Lung (tissue), 12 donors: ENCODE data around the gene CDH13. TPM values are rescaled to one million over a fixed set of nuclear protein-coding genes. Genes with fewer than 3 reads are reported as not detected.

ENCODE experiments used
- ATAC-seq: fragments of 200-7000 bp; cut with Tn5 transposase; one replicate; pipeline ENCODE4 v1.9.1; 2020; ENCODE audit warnings: moderate number of reproducible peaks; ENCODE audit not compliant: insufficient read depth, low FRiP score
- DNase-seq, 3 donors: peaks; one replicate each; pipeline ENCODE4 v3.0.0-alpha.2; 2013 to 2017
- H3K27ac ChIP-seq, 2 donors: one replicate each; pipeline ENCODE4 v1.5.1; 2013; ENCODE audit warnings: mild to moderate bottlenecking in 2 of 2, moderate library complexity in 2 of 2, control low read depth in 1 of 2, inconsistent platforms in 1 of 2, low read depth in 1 of 2, low read length in 1 of 2
- H3K27me3 ChIP-seq, 3 donors: one replicate each; pipeline ENCODE4 v1.5.1; 2013; ENCODE audit warnings: low read length in 2 of 3; ENCODE audit not compliant: control insufficient read depth in 3 of 3, insufficient read depth in 3 of 3
- H3K36me3 ChIP-seq, 4 donors: one replicate each; pipeline ENCODE4 v1.5.1; 2013; ENCODE audit warnings: low read length in 4 of 4, mild to moderate bottlenecking in 1 of 4, moderate library complexity in 1 of 4; ENCODE audit not compliant: control insufficient read depth in 4 of 4, insufficient read depth in 4 of 4
- H3K4me1 ChIP-seq, 5 donors: one replicate each; pipeline ENCODE4 v1.5.1; 2013; ENCODE audit warnings: low read length in 5 of 5, mild to moderate bottlenecking in 2 of 5, moderate library complexity in 1 of 5; ENCODE audit not compliant: control insufficient read depth in 5 of 5, insufficient read depth in 5 of 5
- H3K4me3 ChIP-seq: one replicate; pipeline ENCODE4 v1.5.1; 2013; ENCODE audit warnings: mild to moderate bottlenecking, control low read depth, moderate library complexity
- H3K9ac ChIP-seq, 2 donors: one replicate each; pipeline ENCODE4 v1.5.1; 2013; ENCODE audit warnings: low read length in 2 of 2, control low read depth in 1 of 2; ENCODE audit not compliant: insufficient read depth in 1 of 2
- H3K9me3 ChIP-seq, 4 donors: one replicate each; pipeline ENCODE4 v1.5.1; 2013; ENCODE audit warnings: low read length in 3 of 4, mild to moderate bottlenecking in 1 of 4, moderate library complexity in 1 of 4; ENCODE audit not compliant: control insufficient read depth in 4 of 4, insufficient read depth in 3 of 4
- CTCF ChIP-seq: IDR thresholded peaks from 2 replicates; pipeline ENCODE4 v1.5.1; 2012; ENCODE audit warnings: mild to moderate bottlenecking; ENCODE audit errors: control extremely low read depth, extremely low read depth
- WGBS, 2 donors: extraction: QIAGEN DNeasy Blood & Tissue Kit; methylation state at CpG; one replicate each; pipeline ENCODE4 v1.1.7; 2013; 5-methylcytosine and 5-hydroxymethylcytosine counted together
- polyA plus RNA-seq, 2 donors: library from polyadenylated mRNA; stranded (reverse); fragments of 200-250 nt; gene quantifications; one replicate each; pipeline ENCODE4 v1.2.1, GENCODE V29; 2013
- total RNA-seq, 2 donors: library from RNA; depleted of rRNA in 1 of 2; stranded (reverse); fragments of >200 nt in 1 of 2; gene quantifications; one replicate each; pipeline ENCODE4 v1.2.1, GENCODE V29; 2014 to 2021
- donor health status: control.
- donor health status: control.
- donor health status: Bipolar disorder and iron deficiency.
- donor health status: healthy.
- donor health status: DM: yes; HTN: yes; CAD: no.

Gene CDH13
- total and polyA plus RNA-seq, 4 donors = 2.1 to 12.3 (median 7.3) TPM

DNA sequence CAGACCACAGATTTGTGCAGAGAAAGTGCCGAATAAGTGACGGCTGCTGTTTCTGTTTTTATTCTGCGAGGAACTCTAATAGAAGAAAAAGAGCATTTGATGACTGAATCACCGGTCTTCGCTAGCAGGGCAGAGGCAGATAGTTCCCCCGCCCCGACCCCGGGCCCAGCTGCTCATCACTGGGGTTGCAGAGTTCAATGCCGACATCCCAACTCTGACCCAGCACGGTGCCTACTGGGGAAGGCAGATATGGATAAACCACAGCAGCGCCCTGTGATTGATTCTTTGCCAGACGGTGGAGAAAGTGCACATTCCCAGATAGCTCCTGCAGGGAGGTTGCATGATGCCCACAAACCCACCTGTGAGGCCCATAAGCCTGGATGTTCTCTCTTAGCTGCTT, 823.1 kb downstream of the CDH13 start:
- H3K9ac ChIP-seq = no peak overlapping the region
- no peak overlapping the region for H3K27ac ChIP-seq
- H3K27me3 ChIP-seq = peaks cover 0 to 4% (median 0%) of the 10 kb centered on the region in 3 donors
- no peaks in the 10 kb centered on the region for H3K36me3 ChIP-seq
- no peak for TF ChIP-seq CTCF
- 81 to 87% methylated on average over 12 of the region's 12 CpGs for WGBS, 2 donors
- no peak for DNase-seq
- no peak overlapping the region for H3K4me3 ChIP-seq
- H3K4me1 ChIP-seq = no peaks in the 10 kb centered on the region
- no peaks in the 10 kb centered on the region for H3K9me3 ChIP-seq
- ATAC-seq = no peak

DNA sequence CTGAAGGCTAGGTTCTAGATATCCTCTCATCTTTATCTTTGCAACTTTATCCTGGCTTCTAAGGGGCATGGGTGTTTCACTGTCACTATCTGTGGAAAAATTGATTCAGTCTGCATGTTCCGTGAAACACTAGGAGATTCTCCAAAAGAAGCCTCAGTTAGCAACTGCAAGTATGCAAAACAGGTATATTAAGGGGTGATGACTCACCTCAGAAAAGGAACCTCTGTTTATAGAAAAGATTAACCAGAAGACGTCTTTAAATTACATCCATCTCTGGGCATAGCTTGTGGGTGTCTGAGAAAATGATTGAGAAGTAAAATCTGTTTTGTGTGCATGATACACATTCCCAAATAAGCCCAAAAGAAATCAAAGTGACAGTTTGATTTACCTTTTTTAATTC, 827.2 kb downstream of the CDH13 start:
- Histone ChIP-seq H3K36me3 (no peaks in the 10 kb centered on the region), H3K4me3 (no peak overlapping the region), H3K27me3 (peaks cover 0 to 4% (median 0%) of the 10 kb centered on the region in 3 donors), H3K9me3 (no peaks in the 10 kb centered on the region), H3K9ac (no peak overlapping the region), H3K27ac (no peak overlapping the region), H3K4me1 (no peaks in the 10 kb centered on the region)
- DNase-seq (no peak), ATAC-seq (no peak)
- no peak for TF ChIP-seq CTCF
- 64 to 70% methylated on average over 2 of the region's 2 CpGs for WGBS, 2 donors

GRCh38 chr16:83455716-83456115, 828.9 kb downstream of the CDH13 start:
- Histone ChIP-seq H3K36me3 (no peaks in the 10 kb centered on the region), H3K27ac (no peak overlapping the region), H3K9me3 (no peaks in the 10 kb centered on the region), H3K4me1 (no peaks in the 10 kb centered on the region), H3K9ac (no peak overlapping the region), H3K27me3 (no peaks in the 10 kb centered on the region), H3K4me3 (no peak overlapping the region)
- WGBS, 2 donors = 82 to 86% methylated on average over 6 of the region's 6 CpGs
- ATAC-seq (no peak), DNase-seq (no peak)
- TF ChIP-seq CTCF = no peak

GRCh38 chr16:83456934-83457333, 830.2 kb downstream of the CDH13 start:
- Histone ChIP-seq H3K27me3 (peaks cover 0 to 3% (median 0%) of the 10 kb centered on the region in 3 donors), H3K36me3 (no peaks in the 10 kb centered on the region), H3K4me3 (no peak overlapping the region), H3K4me1 (no peaks in the 10 kb centered on the region), H3K9me3 (no peaks in the 10 kb centered on the region), H3K27ac (no peak overlapping the region), H3K9ac (no peak overlapping the region)
- ATAC-seq (no peak), DNase-seq (no peak)
- 75 to 93% methylated on average over 8 of the region's 8 CpGs for WGBS, 2 donors
- no peak for TF ChIP-seq CTCF
